Transverse colon (tissue), 4 donors: ENCODE data around the gene ENAM. TPM values are rescaled to one million over a fixed set of nuclear protein-coding genes. Genes with fewer than 3 reads are reported as not detected.

Experiments used
- DNase-seq: peaks from one replicate; pipeline ENCODE4 v3.0.0-alpha.2; 2019
- H3K27ac ChIP-seq, 4 donors: fragments of 200-600 bp; sonication (generic); 2 replicates each; pipeline ENCODE4 v1.5.1; 2016 to 2018; ENCODE audit warnings: inconsistent platforms in 4 of 4
- H3K27me3 ChIP-seq: fragments of 200-600 bp; sonication (generic); 2 replicates; pipeline ENCODE4 v1.5.1; 2017; ENCODE audit warnings: inconsistent platforms
- H3K36me3 ChIP-seq, 4 donors: fragments of 200-600 bp; sonication (generic); 2 replicates each; pipeline ENCODE4 v1.5.1; 2017 to 2019; ENCODE audit warnings: inconsistent platforms in 4 of 4
- H3K4me1 ChIP-seq, 4 donors: fragments of 200-600 bp; sonication (generic); 2 replicates each; pipeline ENCODE4 v1.5.1; 2017 to 2020; ENCODE audit warnings: inconsistent platforms in 4 of 4
- H3K4me3 ChIP-seq, 4 donors: fragments of 200-600 bp; sonication (generic); 1 replicate in 1 of 4; 2 replicates in 3 of 4; pipeline versions ENCODE4 v1.5.1 to v1.6.1; 2017 to 2019; ENCODE audit warnings: inconsistent platforms in 4 of 4
- H3K9me3 ChIP-seq, 2 donors: fragments of 200-600 bp; sonication (generic); 2 replicates each; pipeline ENCODE4 v1.5.1; 2017 to 2019; ENCODE audit warnings: inconsistent platforms in 2 of 2
- CTCF ChIP-seq, 5 experiments: fragments of 200-600 bp in 3 of 5; fragments of 450-650 bp in 2 of 5; sonication (generic) in 3 of 5; IDR thresholded peaks; 1 replicate in 2 of 5; 2 replicates in 3 of 5; pipeline ENCODE4 v1.5.1; 2016 to 2017; ENCODE audit warnings: antibody characterized with exemption in 5 of 5, inconsistent platforms in 3 of 5, mild to moderate bottlenecking in 2 of 5, moderate library complexity in 1 of 5
- EP300 ChIP-seq: sonication (generic); formaldehyde crosslinking; IDR thresholded peaks from one replicate; pipeline ENCODE4 v1.6.1; 2017; ENCODE audit warnings: antibody characterized with exemption, low read depth
- POLR2A ChIP-seq: fragments of 450-650 bp; IDR thresholded peaks from one replicate; pipeline ENCODE4 v1.6.1; 2016; ENCODE audit warnings: antibody characterized with exemption, mild to moderate bottlenecking, moderate library complexity
- POLR2AphosphoS5 ChIP-seq, 3 donors: sonication (generic); formaldehyde crosslinking; IDR thresholded peaks; one replicate each; pipeline ENCODE4 v1.6.1; 2016; ENCODE audit warnings: antibody characterized with exemption in 3 of 3
- WGBS, 2 donors: methylation state at CpG; one replicate each; pipeline ENCODE4 v1.1.5; 2018; ENCODE audit warnings: low coverage in 1 of 2; 5-methylcytosine and 5-hydroxymethylcytosine counted together
- in situ Hi-C, 4 donors: fragments of 200-750 bp; cut with MboI; loops; one replicate each; pipeline versions ENCODE4 v1.15.0 to v1.15.1; 2017; ENCODE audit warnings: low sequenced_read_pairs in 3 of 4, low pct_ligation_motif_present in 1 of 4, low pct_unique_long_range_greater_than_20kb in 1 of 4
- intact Hi-C: fragments of 100-400 bp; cut with DNase I; formaldehyde crosslinking; loops from one replicate; pipeline ENCODE4 v1.15.1; 2023; ENCODE audit warnings: low total_unique reads
- total RNA-seq, 4 donors: library from RNA; depleted of rRNA; stranded (reverse); fragments of >200 nt; gene quantifications; one replicate each; pipeline ENCODE4 v1.1.0, GENCODE V29; 2016

Gene ENAM
- total RNA-seq, 4 donors from 2014 or later: not detected

- in situ Hi-C loops: loop anchor here in 1 of 4 donors (25.0 kb wide), 1 partner anchor 1105 kb away; no protein-coding TSS in a partner anchor
- WGBS, 2 donors: 71 to 88% methylated on average over 3 of the region's 3 CpGs
- H3K36me3 ChIP-seq: no peaks in the 10 kb centered on the region
Measured at GRCh38 chr4:70607334-70607853, 21.1 kb upstream of the ENAM start.

DNA sequence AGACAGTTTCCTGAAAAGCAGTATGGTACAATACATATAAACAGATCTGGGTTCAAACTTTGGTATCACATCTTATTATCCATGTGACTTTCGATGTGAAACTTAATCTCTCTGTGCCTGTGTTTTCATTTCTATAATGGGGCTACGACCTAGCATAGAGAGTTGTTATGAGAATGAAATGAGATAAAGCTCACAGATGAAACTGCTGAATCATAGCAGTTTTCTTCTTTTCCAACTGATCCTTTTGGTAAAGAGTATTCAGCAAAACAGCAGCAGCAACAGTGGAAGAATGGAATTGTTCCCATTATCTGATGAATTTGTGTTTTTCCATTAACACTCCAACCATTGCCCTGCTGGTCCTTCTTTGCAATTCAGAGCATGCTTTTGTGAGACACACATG, 20.2 kb upstream of the ENAM start:
- Histone ChIP-seq H3K36me3 (no peaks in the 10 kb centered on the region), H3K27me3 (no peaks in the 10 kb centered on the region), H3K4me3 (no peak overlapping the region), H3K9me3 (no peaks in the 10 kb centered on the region), H3K4me1 (no peaks in the 10 kb centered on the region), H3K27ac (no peak overlapping the region)
- in situ Hi-C loops: loop anchor here in 1 of 4 donors (25.0 kb wide), 1 partner anchor 1104 kb away; no protein-coding TSS in a partner anchor
- 69 to 80% methylated on average over 2 of the region's 2 CpGs for WGBS, 2 donors
- DNase-seq: no peak
- no peak for TF ChIP-seq POLR2AphosphoS5 (IDR thresholded peaks at IDR 0.05)
- no peak for TF ChIP-seq POLR2A
- no peak for TF ChIP-seq CTCF (IDR thresholded peaks at IDR 0.05)
- intact Hi-C loops: no loop called here

More at GRCh38 chr4:70607334-70607853, 21.1 kb upstream of the ENAM start:
- Histone ChIP-seq H3K27ac (no peak overlapping the region), H3K27me3 (no peaks in the 10 kb centered on the region), H3K9me3 (no peaks in the 10 kb centered on the region), H3K4me3 (no peak overlapping the region), H3K4me1 (no peaks in the 10 kb centered on the region)
- no peak for TF ChIP-seq POLR2A
- TF ChIP-seq EP300: no peak
- TF ChIP-seq POLR2AphosphoS5 (IDR thresholded peaks at IDR 0.05): no peak
- DNase-seq: no peak
- intact Hi-C loops: no loop called here

DNA sequence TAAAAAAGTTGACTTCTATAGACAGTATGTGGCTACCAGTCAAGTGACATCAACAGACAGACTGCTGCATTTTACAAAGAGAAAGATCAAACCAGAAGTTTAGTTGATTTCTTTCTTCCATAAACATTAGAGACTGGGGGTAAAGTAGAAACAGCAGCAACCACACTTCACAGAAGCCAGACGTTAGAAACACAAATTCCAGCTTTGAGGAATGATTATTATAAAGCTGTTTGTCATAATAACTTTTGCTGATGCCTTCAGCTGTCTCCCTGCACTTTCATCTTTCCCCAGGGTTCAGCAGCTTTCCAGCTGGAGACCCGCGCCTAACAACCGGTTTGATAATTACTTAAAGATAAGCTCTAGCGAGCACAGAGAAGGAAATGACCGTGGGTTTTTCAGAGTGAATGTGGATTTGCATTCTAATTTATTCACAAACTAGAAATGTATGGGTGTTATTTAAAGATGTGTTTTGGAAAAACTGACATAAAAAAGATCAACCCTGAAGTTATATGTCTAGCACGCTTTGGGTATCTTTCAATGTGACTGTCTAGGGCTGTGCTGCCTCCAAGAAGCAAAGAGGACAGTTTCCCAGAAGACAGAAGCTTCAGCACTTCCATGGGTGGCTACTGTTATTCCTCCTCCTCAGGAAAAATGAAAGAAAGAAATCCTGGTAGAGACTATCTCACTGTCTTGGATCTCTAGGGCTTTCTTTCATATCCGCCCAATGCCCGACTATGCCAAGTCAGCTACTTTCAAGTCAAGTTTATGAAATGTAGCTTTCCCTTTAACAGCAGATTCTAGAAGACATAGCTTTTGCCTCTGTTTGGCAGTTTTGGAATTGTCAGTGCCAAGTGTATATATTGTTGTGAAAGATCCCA, 15.0 kb upstream of the ENAM start:
- Histone ChIP-seq H3K27ac (peak overlapping the region in 3 of 4 donors; percentile 9 to 23 (median 12)), H3K36me3 (no peaks in the 10 kb centered on the region), H3K27me3 (no peaks in the 10 kb centered on the region), H3K9me3 (no peaks in the 10 kb centered on the region), H3K4me3 (peak overlapping the region in 1 of 4 donors; percentile 24), H3K4me1 (peaks cover 0 to 5% (median 0%) of the 10 kb centered on the region in 4 donors)
- in situ Hi-C loops (loop anchor here in 1 of 4 donors (25.0 kb wide), 1 partner anchor 1099 kb away; no protein-coding TSS in a partner anchor), intact Hi-C loops (no loop called here)
- no peak for DNase-seq
- no peak for TF ChIP-seq CTCF (IDR thresholded peaks at IDR 0.05)
- TF ChIP-seq EP300: no peak
- TF ChIP-seq POLR2A: no peak
- TF ChIP-seq POLR2AphosphoS5 (IDR thresholded peaks at IDR 0.05): no peak
- 16 to 30% methylated on average over 8 to 9 of the region's 9 CpGs for WGBS, 2 donors

DNA sequence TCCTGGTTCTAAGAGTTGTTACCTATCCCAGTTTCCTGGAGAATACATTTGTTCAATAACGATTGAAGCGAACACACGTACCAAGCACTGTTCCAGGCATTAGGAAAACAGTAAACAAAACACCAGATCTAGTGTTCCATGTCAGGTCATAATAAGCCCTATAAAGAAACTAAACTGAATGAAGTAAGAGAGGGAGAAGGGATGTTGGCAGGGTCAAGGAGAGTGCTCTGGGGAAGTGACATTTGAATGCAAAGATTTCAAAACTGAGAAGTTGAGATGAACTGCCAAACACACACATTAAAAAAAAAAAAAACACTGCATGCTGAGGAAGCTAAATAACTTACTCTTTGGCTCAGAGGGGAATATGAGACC, 14.4 kb upstream of the ENAM start:
- no peak for DNase-seq
- intact Hi-C loops: no loop called here

More for the DNA sequence above, 14.4 kb upstream of the ENAM start:
- Histone ChIP-seq H3K4me1 (peaks cover 0 to 5% (median 0%) of the 10 kb centered on the region in 4 donors), H3K9me3 (no peaks in the 10 kb centered on the region), H3K27me3 (no peaks in the 10 kb centered on the region), H3K4me3 (peak overlapping the region in 1 of 4 donors; percentile 24), H3K27ac (peak overlapping the region in 2 of 4 donors; percentile 12 to 23), H3K36me3 (no peaks in the 10 kb centered on the region)
- in situ Hi-C loops: loop anchor here in 1 of 4 donors (25.0 kb wide), 1 partner anchor 1098 kb away; no protein-coding TSS in a partner anchor
- WGBS, 2 donors: 65 to 76% methylated on average over 3 of the region's 3 CpGs
- TF ChIP-seq CTCF (IDR thresholded peaks at IDR 0.05) (no peak), POLR2AphosphoS5 (IDR thresholded peaks at IDR 0.05) (no peak), POLR2A (no peak), EP300 (no peak)
